HepG2 (cell line): ENCODE data around the gene CDK3. TPM values are rescaled to one million over a fixed set of nuclear protein-coding genes. Genes with fewer than 3 reads are reported as not detected.

Experiments used
- ATAC-seq: fragments of 200-7000 bp; cut with Tn5 transposase; 3 replicates; pipeline ENCODE4 v1.9.1; 2020; ENCODE audit warnings: mild to moderate bottlenecking, moderate library complexity
- BruUV-seq: library from RNA; stranded (reverse); fragments of 400-500 nt; replicated peaks from 2 replicates; lab custom pipeline; 2021; lab: Mats Ljungman, UMichigan
- CTCF ChIA-PET: fragments of 300-600 bp; formaldehyde crosslinking; extraction: SDS; loops from one replicate; lab custom pipeline; 2021; ENCODE audit warnings: low total read pairs, inconsistent platforms, low intra/inter-chr PET ratio; lab: Yijun Ruan, JAX
- POLR2A ChIA-PET: fragments of 350-600 bp; sonication (Branson Sonifier 250); formaldehyde crosslinking; loops from one replicate; lab custom pipeline; 2020; ENCODE audit warnings: antibody characterized with exemption, inconsistent platforms; lab: Yijun Ruan, JAX
- DNase-seq: peaks from one replicate; pipeline ENCODE4 v3.0.0-alpha.2; 2015; ENCODE audit warnings: low spot score
- FAIRE-seq: peaks from 3 replicates; lab custom pipeline; 2011; peaks lifted over from hg19 to GRCh38; lab: Jason Lieb, UNC
- H2AFZ ChIP-seq: one replicate; pipeline ENCODE4 v1.6.1; 2011; ENCODE audit warnings: low read length, inconsistent platforms
- H3K27ac ChIP-seq: fragments of 300-600 bp; 3 replicates; pipeline ENCODE4 v1.8.0; 2011; ENCODE audit warnings: mixed run types, mild to moderate bottlenecking, mixed read lengths, low read length, inconsistent platforms; ENCODE audit not compliant: insufficient read depth; ENCODE audit errors: extremely low read length
- H3K27me3 ChIP-seq, 2 experiments: fragments of 200-600 bp in 1 of 2; 2 replicates in 1 of 2; 3 replicates in 1 of 2; pipeline versions ENCODE4 v1.6.0 to v1.8.0; 2011; ENCODE audit warnings: low read length in 2 of 2, mild to moderate bottlenecking in 2 of 2, moderate library complexity in 2 of 2, inconsistent platforms in 1 of 2; ENCODE audit not compliant: insufficient read depth in 2 of 2, control insufficient read depth in 1 of 2
- H3K36me3 ChIP-seq, 2 experiments: fragments of 200-600 bp in 1 of 2; replicated peaks in 1 of 2; 2 replicates in 1 of 2; 3 replicates in 1 of 2; pipeline versions ENCODE4 v1.5.1 to v1.8.0; 2011; ENCODE audit warnings: low read length in 2 of 2, inconsistent platforms in 1 of 2; ENCODE audit not compliant: insufficient read depth in 2 of 2, control insufficient read depth in 1 of 2
- H3K4me1 ChIP-seq: 2 replicates; pipeline ENCODE4 v1.5.1; 2012; ENCODE audit warnings: low read length, inconsistent platforms; ENCODE audit not compliant: insufficient read depth
- H3K4me2 ChIP-seq: 2 replicates; pipeline ENCODE4 v1.6.0; 2011; ENCODE audit warnings: low read depth, low read length, inconsistent platforms
- H3K4me3 ChIP-seq, 3 experiments: fragments of 200-600 bp in 1 of 3; sonication (generic), shearing (Covaris generic) in 1 of 3; replicated peaks in 1 of 3; 2 replicates each; pipeline ENCODE4 v1.5.1; 2011 to 2016; ENCODE audit warnings: low read length in 3 of 3, inconsistent platforms in 2 of 3, low read depth in 2 of 3, mild to moderate bottlenecking in 2 of 3, control low read depth in 1 of 3, mixed read lengths in 1 of 3; ENCODE audit not compliant: insufficient read depth in 1 of 3
- H3K79me2 ChIP-seq: one replicate; pipeline ENCODE4 v1.6.1; 2011; ENCODE audit warnings: low read length, inconsistent platforms; ENCODE audit not compliant: insufficient read depth
- H3K9ac ChIP-seq: 2 replicates; pipeline ENCODE4 v1.6.0; 2011; ENCODE audit warnings: mild to moderate bottlenecking, low read depth, low read length, inconsistent platforms; ENCODE audit not compliant: insufficient read depth
- H3K9me3 ChIP-seq: 2 replicates; pipeline ENCODE4 v1.5.1; 2012; ENCODE audit warnings: mild to moderate bottlenecking, low read length
- H4K20me1 ChIP-seq: 2 replicates; pipeline ENCODE4 v1.6.0; 2011; ENCODE audit warnings: inconsistent platforms, mild to moderate bottlenecking, low read length, moderate library complexity; ENCODE audit not compliant: insufficient read depth
- AGO2 ChIP-seq: fragments of 200-400 bp; formaldehyde crosslinking; optimal IDR thresholded peaks from 2 replicates; pipeline ENCODE3; 2017; ENCODE audit warnings: mild to moderate bottlenecking, low read depth, low read length, moderate library complexity
- FOXA1 ChIP-seq, 2 experiments: fragments of 450-650 bp in 1 of 2; sonication (generic) in 1 of 2; formaldehyde crosslinking in 1 of 2; IDR thresholded peaks; 2 replicates each; pipeline versions ENCODE4 v1.4.0 to v1.6.1; 2016 to 2020; ENCODE audit warnings: missing genetic modification reagents in 1 of 2
- HNRNPLL ChIP-seq: fragments of 200-400 bp; formaldehyde crosslinking; IDR thresholded peaks from 2 replicates; pipeline ENCODE4 v1.6.1; 2017; ENCODE audit warnings: mild to moderate bottlenecking, low read depth, low read length; ENCODE audit not compliant: poor library complexity, severe bottlenecking
- MYNN ChIP-seq: sonication (generic); formaldehyde crosslinking; IDR thresholded peaks from 2 replicates; pipeline ENCODE4 v1.4.0; 2020; ENCODE audit warnings: mild to moderate bottlenecking, low read depth, missing genetic modification reagents
- REPIN1 ChIP-seq: sonication (generic); formaldehyde crosslinking; IDR thresholded peaks from 2 replicates; pipeline ENCODE4 v1.8.0; 2022; ENCODE audit warnings: missing genetic modification reagents, low read depth, mild to moderate bottlenecking, borderline replicate concordance
- ZBTB33 ChIP-seq: sonication (generic); formaldehyde crosslinking; IDR thresholded peaks from 2 replicates; pipeline ENCODE4 v1.4.0; 2020; ENCODE audit warnings: missing genetic modification reagents
- ZBTB38 ChIP-seq: sonication (generic); formaldehyde crosslinking; IDR thresholded peaks from 2 replicates; pipeline ENCODE4 v1.5.1; 2020; ENCODE audit warnings: mild to moderate bottlenecking, missing genetic modification reagents
- ZBTB42 ChIP-seq: sonication (generic); formaldehyde crosslinking; IDR thresholded peaks from 2 replicates; pipeline ENCODE4 v1.5.0; 2020; ENCODE audit warnings: mild to moderate bottlenecking, missing genetic modification reagents
- ZFP36L1 ChIP-seq: sonication (generic); formaldehyde crosslinking; IDR thresholded peaks from 2 replicates; pipeline ENCODE4 v1.8.0; 2022; ENCODE audit warnings: mild to moderate bottlenecking, missing genetic modification reagents, moderate library complexity
- ZNF383 ChIP-seq: sonication (generic); formaldehyde crosslinking; IDR thresholded peaks from 2 replicates; pipeline ENCODE4 v1.4.0; 2020; ENCODE audit warnings: missing genetic modification reagents, mild to moderate bottlenecking, borderline replicate concordance
- ZNF841 ChIP-seq: sonication (generic); formaldehyde crosslinking; IDR thresholded peaks from 2 replicates; pipeline ENCODE4 v1.8.1; 2023; ENCODE audit warnings: missing genetic modification reagents, borderline replicate concordance
- WGBS: methylation state at CpG from one replicate; pipeline ENCODE4 v1.1.6; 2017; ENCODE audit warnings: low lambda C conversion rate; 5-methylcytosine and 5-hydroxymethylcytosine counted together
- in situ Hi-C: cut with HindIII; loops from 2 replicates; pipeline ENCODE4 v1.10.0; 2017; ENCODE audit warnings: low pct_unique_long_range_greater_than_20kb; ENCODE audit not compliant: extremely low pct_ligation_motif_present
- intact Hi-C: fragments of 100-400 bp; cut with micrococcal nuclease; formaldehyde crosslinking; loops from one replicate; pipeline ENCODE4 v1.10.0; 2022; ENCODE audit not compliant: unreplicated experiment
- polyA plus RNA-seq, 8 experiments: library from polyadenylated mRNA; depleted of rRNA in 3 of 8; stranded (reverse) in 7 of 8; unstranded in 1 of 8; fragments of >200 nt; fragmentation: Illumina TruSeq in 4 of 8; extraction: Trizol in 4 of 8; gene quantifications; 2 replicates each; pipeline versions ENCODE4 v1.2.1 to v1.2.3, GENCODE V29; 2011 to 2016; ENCODE audit warnings: low read depth in 4 of 8, missing spikeins in 1 of 8, mixed read lengths in 1 of 8; ENCODE audit not compliant: insufficient read depth in 1 of 8
- total RNA-seq, 5 experiments: library from RNA; depleted of rRNA; stranded (reverse); fragments of >200 nt; fragmentation: Illumina TruSeq; extraction: Trizol; gene quantifications; 2 replicates each; pipeline ENCODE4 v1.2.3, GENCODE V29; 2016; ENCODE audit warnings: low read depth in 1 of 5
- TF ChIP-seq, protein P1 (sequence below): IDR thresholded peaks from 2 replicates; pipeline ENCODE4 v1.6.1; 2012; ENCODE audit warnings: low read length, improper control_type of control experiment
- TF ChIP-seq, protein P2 (sequence below): sonication (generic); formaldehyde crosslinking; IDR thresholded peaks from 2 replicates; pipeline ENCODE4 v1.8.1; 2023; ENCODE audit warnings: mild to moderate bottlenecking, missing genetic modification reagents

Gene CDK3
- total and polyA plus RNA-seq, 2 of the 13 experiments (the other 11 are each of a cell fraction or from before 2014, with no cell fraction given) = 5.8 to 11.4 TPM

GRCh38 chr17:76007131-76007849 is 6.6 kb downstream of the CDK3 start:
- ChIA-PET CTCF (no interaction called here), POLR2A (interaction anchor here (0.5 to 1.4 kb wide), 2 partner anchors 25 to 64 kb away, joined by 4 read pairs; no protein-coding TSS in a partner anchor)
- no peak for FAIRE-seq
- Histone ChIP-seq H3K9me3 (no peaks in the 10 kb centered on the region), H3K4me3 (no peak overlapping the region), H3K36me3 (peaks cover 0 to 6% of the 10 kb centered on the region in 2 experiments; a peak in 2 of 5 replicates), H2AFZ (no peak overlapping the region), H3K79me2 (no peaks in the 10 kb centered on the region), H3K9ac (no peak overlapping the region), H3K4me1 (peaks cover 37% of the 10 kb centered on the region), H4K20me1 (no peaks in the 10 kb centered on the region), H3K27me3 (no peaks in the 10 kb centered on the region)
- 94% methylated on average over 32 of the region's 39 CpGs for WGBS
- intact Hi-C loops = no loop called here
- BruUV-seq = no TSS peak
- TF ChIP-seq ZBTB33 = 0 out of 2 replicates have a peak, but pooled peaks have one; percentile 37
- TF ChIP-seq, protein P1, sequence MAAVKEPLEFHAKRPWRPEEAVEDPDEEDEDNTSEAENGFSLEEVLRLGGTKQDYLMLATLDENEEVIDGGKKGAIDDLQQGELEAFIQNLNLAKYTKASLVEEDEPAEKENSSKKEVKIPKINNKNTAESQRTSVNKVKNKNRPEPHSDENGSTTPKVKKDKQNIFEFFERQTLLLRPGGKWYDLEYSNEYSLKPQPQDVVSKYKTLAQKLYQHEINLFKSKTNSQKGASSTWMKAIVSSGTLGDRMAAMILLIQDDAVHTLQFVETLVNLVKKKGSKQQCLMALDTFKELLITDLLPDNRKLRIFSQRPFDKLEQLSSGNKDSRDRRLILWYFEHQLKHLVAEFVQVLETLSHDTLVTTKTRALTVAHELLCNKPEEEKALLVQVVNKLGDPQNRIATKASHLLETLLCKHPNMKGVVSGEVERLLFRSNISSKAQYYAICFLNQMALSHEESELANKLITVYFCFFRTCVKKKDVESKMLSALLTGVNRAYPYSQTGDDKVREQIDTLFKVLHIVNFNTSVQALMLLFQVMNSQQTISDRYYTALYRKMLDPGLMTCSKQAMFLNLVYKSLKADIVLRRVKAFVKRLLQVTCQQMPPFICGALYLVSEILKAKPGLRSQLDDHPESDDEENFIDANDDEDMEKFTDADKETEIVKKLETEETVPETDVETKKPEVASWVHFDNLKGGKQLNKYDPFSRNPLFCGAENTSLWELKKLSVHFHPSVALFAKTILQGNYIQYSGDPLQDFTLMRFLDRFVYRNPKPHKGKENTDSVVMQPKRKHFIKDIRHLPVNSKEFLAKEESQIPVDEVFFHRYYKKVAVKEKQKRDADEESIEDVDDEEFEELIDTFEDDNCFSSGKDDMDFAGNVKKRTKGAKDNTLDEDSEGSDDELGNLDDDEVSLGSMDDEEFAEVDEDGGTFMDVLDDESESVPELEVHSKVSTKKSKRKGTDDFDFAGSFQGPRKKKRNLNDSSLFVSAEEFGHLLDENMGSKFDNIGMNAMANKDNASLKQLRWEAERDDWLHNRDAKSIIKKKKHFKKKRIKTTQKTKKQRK = no peak
- no peak for TF ChIP-seq ZBTB42 (CRISPR knock-in tag)
- TF ChIP-seq ZFP36L1 (CRISPR knock-in tag) = no peak
- TF ChIP-seq REPIN1 (CRISPR knock-in tag) = no peak
- no peak for TF ChIP-seq HNRNPLL
- no peak for TF ChIP-seq ZNF383 (CRISPR knock-in tag)
- TF ChIP-seq, protein P2, sequence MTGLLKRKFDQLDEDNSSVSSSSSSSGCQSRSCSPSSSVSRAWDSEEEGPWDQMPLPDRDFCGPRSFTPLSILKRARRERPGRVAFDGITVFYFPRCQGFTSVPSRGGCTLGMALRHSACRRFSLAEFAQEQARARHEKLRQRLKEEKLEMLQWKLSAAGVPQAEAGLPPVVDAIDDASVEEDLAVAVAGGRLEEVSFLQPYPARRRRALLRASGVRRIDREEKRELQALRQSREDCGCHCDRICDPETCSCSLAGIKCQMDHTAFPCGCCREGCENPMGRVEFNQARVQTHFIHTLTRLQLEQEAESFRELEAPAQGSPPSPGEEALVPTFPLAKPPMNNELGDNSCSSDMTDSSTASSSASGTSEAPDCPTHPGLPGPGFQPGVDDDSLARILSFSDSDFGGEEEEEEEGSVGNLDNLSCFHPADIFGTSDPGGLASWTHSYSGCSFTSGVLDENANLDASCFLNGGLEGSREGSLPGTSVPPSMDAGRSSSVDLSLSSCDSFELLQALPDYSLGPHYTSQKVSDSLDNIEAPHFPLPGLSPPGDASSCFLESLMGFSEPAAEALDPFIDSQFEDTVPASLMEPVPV (CRISPR knock-in tag) = no peak
- peak; percentile 39 for TF ChIP-seq AGO2
- no peak for TF ChIP-seq ZNF841 (CRISPR knock-in tag)
- TF ChIP-seq ZBTB38 (CRISPR knock-in tag) = peak; percentile 38; the same call in 1 of the 2 replicates
- no peak for TF ChIP-seq FOXA1 (IDR thresholded peaks at IDR 0.05)
- no peak for TF ChIP-seq FOXA1 (CRISPR knock-in tag; IDR thresholded peaks at IDR 0.05)
- TF ChIP-seq MYNN (CRISPR knock-in tag) = no peak
- TF ChIP-seq, all 625 proteins: peak for 3
- in situ Hi-C loops = loop anchor here (5.0 kb wide), 2 partner anchors 50 to 100 kb away; no protein-coding TSS in a partner anchor
- no peak for ATAC-seq
- Histone ChIP-seq H3K4me2 (no peak overlapping the region), H3K27ac (no peak overlapping the region)
- DNase-seq = no peak
